HCT116 (cell line): ENCODE measurements around the gene GPC4.

Experiments used
- EZH2 ChIP-seq: fragments of 200-600 bp; sonication (generic); IDR thresholded peaks from 2 replicates; pipeline ENCODE4 v1.6.1; 2017; ENCODE audit warnings: antibody characterized with exemption, mixed run types
- JUND ChIP-seq: IDR thresholded peaks from 2 replicates; pipeline ENCODE4 v1.6.1; 2012
- POLR2A ChIP-seq: IDR thresholded peaks from 2 replicates; pipeline ENCODE4 v1.7.0; 2011; ENCODE audit warnings: borderline replicate concordance; ENCODE audit not compliant: insufficient read depth, insufficient read length; ENCODE audit errors: extremely low read depth
- POLR2AphosphoS5 ChIP-seq: IDR thresholded peaks from 2 replicates; pipeline ENCODE4 v1.6.1; 2011; ENCODE audit warnings: mild to moderate bottlenecking, low read depth, low read length, moderate library complexity
- RAD21 ChIP-seq: IDR thresholded peaks from 2 replicates; pipeline ENCODE4 v1.6.1; 2012; ENCODE audit warnings: low read depth, mild to moderate bottlenecking
- SIN3A ChIP-seq: IDR thresholded peaks from 2 replicates; pipeline ENCODE4 v1.6.1; 2012; ENCODE audit warnings: low read depth
- TCF7L2 ChIP-seq: IDR thresholded peaks from 2 replicates; pipeline ENCODE4 v1.7.0; 2011; ENCODE audit warnings: borderline replicate concordance, inconsistent platforms; ENCODE audit not compliant: insufficient read depth, insufficient read length; ENCODE audit errors: extremely low read depth
- TF ChIP-seq, protein P1 (sequence below), 3 experiments: fragments of 200-600 bp in 1 of 3; sonication (generic) in 1 of 3; IDR thresholded peaks in 2 of 3; conservative IDR thresholded peaks in 1 of 3; 2 replicates each; pipeline ENCODE4 v1.5.1; 2012 to 2017; ENCODE audit warnings: low read depth in 2 of 3, low read length in 2 of 3, antibody characterized with exemption in 1 of 3, borderline replicate concordance in 1 of 3, control low read depth in 1 of 3, mild to moderate bottlenecking in 1 of 3, mixed read lengths in 1 of 3, mixed run types in 1 of 3, moderate library complexity in 1 of 3; ENCODE audit not compliant: insufficient read depth in 1 of 3
- TF ChIP-seq, protein P2 (sequence below): IDR thresholded peaks from 2 replicates; pipeline ENCODE4 v1.6.1; 2012; ENCODE audit warnings: low read depth
- TF ChIP-seq, protein P3 (sequence below): IDR thresholded peaks from 2 replicates; pipeline ENCODE4 v1.6.1; 2011; ENCODE audit warnings: mild to moderate bottlenecking, low read length, moderate library complexity; ENCODE audit not compliant: insufficient replicate concordance; ENCODE audit errors: extremely low read depth
- TF ChIP-seq, protein P4 (sequence below): IDR thresholded peaks from 2 replicates; pipeline ENCODE4 v1.6.1; 2012

DNA sequence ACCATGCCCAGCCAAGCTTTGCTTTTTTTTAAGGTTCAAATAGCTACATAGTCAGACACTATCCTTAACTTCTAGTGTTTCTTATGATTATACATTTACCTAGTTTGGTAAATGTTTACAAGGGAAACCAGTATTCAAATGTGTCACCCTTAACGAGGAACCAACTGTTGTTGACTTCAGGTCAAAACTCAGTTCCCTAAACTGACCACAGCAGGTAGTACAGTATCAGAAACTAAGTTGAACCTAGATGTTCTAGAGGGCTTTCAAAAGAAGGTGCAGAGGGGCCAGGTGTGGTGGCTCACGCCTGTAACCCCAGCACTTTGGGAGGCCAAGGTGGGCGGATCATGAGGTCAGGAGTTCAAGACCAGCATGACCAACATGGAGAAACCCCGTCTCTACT, 11.3 kb downstream of the GPC4 start:
- TF ChIP-seq, protein P1, sequence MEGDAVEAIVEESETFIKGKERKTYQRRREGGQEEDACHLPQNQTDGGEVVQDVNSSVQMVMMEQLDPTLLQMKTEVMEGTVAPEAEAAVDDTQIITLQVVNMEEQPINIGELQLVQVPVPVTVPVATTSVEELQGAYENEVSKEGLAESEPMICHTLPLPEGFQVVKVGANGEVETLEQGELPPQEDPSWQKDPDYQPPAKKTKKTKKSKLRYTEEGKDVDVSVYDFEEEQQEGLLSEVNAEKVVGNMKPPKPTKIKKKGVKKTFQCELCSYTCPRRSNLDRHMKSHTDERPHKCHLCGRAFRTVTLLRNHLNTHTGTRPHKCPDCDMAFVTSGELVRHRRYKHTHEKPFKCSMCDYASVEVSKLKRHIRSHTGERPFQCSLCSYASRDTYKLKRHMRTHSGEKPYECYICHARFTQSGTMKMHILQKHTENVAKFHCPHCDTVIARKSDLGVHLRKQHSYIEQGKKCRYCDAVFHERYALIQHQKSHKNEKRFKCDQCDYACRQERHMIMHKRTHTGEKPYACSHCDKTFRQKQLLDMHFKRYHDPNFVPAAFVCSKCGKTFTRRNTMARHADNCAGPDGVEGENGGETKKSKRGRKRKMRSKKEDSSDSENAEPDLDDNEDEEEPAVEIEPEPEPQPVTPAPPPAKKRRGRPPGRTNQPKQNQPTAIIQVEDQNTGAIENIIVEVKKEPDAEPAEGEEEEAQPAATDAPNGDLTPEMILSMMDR (IDR thresholded peaks at IDR 0.05 in 2 of 3, conservative IDR thresholded peaks at IDR 0.05 in 1 of 3; ENCODE audit: borderline replicate concordance in 1 of 3, insufficient read depth in 1 of 3, low read depth in 2 of 3, low read length in 2 of 3): no peak
- TF ChIP-seq SIN3A (no peak), EZH2 (no peak), POLR2AphosphoS5 (no peak), TCF7L2 (no peak), JUND (no peak), POLR2A (no peak), RAD21 (no peak)
- TF ChIP-seq, protein P2, sequence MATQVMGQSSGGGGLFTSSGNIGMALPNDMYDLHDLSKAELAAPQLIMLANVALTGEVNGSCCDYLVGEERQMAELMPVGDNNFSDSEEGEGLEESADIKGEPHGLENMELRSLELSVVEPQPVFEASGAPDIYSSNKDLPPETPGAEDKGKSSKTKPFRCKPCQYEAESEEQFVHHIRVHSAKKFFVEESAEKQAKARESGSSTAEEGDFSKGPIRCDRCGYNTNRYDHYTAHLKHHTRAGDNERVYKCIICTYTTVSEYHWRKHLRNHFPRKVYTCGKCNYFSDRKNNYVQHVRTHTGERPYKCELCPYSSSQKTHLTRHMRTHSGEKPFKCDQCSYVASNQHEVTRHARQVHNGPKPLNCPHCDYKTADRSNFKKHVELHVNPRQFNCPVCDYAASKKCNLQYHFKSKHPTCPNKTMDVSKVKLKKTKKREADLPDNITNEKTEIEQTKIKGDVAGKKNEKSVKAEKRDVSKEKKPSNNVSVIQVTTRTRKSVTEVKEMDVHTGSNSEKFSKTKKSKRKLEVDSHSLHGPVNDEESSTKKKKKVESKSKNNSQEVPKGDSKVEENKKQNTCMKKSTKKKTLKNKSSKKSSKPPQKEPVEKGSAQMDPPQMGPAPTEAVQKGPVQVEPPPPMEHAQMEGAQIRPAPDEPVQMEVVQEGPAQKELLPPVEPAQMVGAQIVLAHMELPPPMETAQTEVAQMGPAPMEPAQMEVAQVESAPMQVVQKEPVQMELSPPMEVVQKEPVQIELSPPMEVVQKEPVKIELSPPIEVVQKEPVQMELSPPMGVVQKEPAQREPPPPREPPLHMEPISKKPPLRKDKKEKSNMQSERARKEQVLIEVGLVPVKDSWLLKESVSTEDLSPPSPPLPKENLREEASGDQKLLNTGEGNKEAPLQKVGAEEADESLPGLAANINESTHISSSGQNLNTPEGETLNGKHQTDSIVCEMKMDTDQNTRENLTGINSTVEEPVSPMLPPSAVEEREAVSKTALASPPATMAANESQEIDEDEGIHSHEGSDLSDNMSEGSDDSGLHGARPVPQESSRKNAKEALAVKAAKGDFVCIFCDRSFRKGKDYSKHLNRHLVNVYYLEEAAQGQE: no peak
- TF ChIP-seq, protein P3, sequence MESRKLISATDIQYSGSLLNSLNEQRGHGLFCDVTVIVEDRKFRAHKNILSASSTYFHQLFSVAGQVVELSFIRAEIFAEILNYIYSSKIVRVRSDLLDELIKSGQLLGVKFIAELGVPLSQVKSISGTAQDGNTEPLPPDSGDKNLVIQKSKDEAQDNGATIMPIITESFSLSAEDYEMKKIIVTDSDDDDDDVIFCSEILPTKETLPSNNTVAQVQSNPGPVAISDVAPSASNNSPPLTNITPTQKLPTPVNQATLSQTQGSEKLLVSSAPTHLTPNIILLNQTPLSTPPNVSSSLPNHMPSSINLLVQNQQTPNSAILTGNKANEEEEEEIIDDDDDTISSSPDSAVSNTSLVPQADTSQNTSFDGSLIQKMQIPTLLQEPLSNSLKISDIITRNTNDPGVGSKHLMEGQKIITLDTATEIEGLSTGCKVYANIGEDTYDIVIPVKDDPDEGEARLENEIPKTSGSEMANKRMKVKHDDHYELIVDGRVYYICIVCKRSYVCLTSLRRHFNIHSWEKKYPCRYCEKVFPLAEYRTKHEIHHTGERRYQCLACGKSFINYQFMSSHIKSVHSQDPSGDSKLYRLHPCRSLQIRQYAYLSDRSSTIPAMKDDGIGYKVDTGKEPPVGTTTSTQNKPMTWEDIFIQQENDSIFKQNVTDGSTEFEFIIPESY: no peak
- TF ChIP-seq, protein P4, sequence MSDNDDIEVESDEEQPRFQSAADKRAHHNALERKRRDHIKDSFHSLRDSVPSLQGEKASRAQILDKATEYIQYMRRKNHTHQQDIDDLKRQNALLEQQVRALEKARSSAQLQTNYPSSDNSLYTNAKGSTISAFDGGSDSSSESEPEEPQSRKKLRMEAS: no peak
